Measurements from ENCODE around the gene PRELID3B. TPM values are rescaled to one million over a fixed set of nuclear protein-coding genes. Genes with fewer than 3 reads are reported as not detected.

Gene PRELID3B
- total RNA-seq, 2 experiments from 2014 or later: 66.4 to 82.5 TPM

DNA sequence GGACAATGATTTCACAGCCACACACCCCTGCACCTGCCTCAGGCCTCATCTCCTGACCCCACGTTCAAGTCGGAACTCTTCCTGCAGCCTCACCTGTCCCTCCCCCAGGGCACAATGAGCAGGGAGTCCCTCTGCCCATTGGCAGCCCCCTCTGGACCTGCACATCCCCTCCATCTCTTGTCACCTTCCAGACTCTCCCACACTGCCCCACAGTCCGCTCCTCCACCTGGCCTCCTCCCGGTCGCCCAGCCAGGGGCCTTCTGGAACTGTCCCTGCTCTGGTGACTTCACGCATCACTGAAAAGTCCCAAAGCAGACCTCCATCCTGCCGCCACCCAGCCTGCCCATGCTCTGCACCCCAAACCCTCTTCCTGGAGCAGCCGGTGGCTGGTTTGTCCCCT lies 40.2 kb downstream of the PRELID3B start:
- ChIA-PET POLR2A (no interaction called here), CTCF (no interaction called here)
- peaks cover 34% of the 10 kb centered on the region for H3K36me3 Mint-ChIP-seq (ENCODE audit: low read depth)
- peaks cover 35% of the 10 kb centered on the region for H3K4me1 Mint-ChIP-seq
- H3K27me3 Mint-ChIP-seq: no peaks in the 10 kb centered on the region
- no peak overlapping the region for H3K4me3 Mint-ChIP-seq
- no peak for DNase-seq
- no peak overlapping the region for H3K27ac Mint-ChIP-seq
- no peaks in the 10 kb centered on the region for H3K9me3 Mint-ChIP-seq

DNA sequence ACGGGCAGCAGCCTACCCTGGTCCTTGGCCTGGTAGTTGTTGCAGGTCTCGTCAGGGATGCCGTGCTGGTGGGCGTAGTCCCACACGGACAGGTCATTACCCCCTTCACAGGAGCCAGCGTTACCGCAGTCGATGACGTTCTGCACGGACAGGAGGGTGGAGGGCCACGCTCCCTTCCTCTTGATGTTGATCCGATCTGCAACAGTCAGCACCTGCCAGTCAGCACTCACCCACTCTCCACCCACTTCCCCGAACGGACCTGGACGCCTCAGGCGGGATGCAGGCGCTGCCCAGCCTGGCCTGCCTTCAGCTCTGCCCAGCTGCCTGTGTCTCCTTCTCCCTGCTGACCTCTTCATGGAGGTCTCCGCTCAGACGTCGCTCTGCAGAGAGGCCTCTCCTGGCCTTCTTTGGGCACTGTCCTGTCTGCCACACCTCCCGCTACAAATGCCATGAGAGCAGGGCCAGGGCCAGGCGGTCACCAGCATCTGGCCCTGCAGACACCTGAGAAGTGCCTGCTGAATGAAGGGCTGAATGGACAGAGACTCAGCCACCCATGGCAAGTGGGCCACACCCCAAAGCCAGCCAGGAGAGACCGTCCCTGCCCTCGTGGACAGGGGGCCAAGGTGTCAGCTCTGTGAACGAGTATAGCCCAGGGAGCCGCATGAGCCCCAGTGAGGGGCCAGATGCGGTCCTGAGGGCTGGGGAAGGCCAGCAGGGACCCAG lies 41.0 kb downstream of the PRELID3B start:
- peaks cover 40% of the 10 kb centered on the region for H3K36me3 Mint-ChIP-seq (ENCODE audit: low read depth)
- no peaks in the 10 kb centered on the region for H3K9me3 Mint-ChIP-seq
- DNase-seq: no peak
- peaks cover 35% of the 10 kb centered on the region for H3K4me1 Mint-ChIP-seq
- no peaks in the 10 kb centered on the region for H3K27me3 Mint-ChIP-seq
- H3K27ac Mint-ChIP-seq: no peak overlapping the region
- no peak overlapping the region for H3K4me3 Mint-ChIP-seq
- CTCF ChIA-PET: no interaction called here
- POLR2A ChIA-PET: no interaction called here

DNA sequence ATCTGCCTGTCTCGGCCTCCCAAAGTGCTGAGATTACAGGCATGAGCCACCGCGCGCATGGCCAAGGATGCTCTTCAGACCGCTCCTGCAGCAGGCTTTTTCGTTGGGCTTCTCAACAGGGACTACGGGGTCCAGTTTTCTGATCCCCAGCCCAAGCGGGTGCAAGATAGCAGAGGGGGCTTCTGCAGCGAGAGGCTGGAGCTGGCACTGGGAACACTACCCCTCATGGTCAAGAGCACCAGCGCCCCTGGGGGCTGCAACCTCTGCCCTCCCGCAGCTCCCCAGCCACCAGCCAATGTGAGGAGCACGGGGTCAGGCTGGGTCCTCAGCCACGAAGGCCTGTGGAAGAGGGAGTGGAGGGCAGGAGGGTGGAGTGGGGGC lies 41.5 kb downstream of the PRELID3B start:
- Mint-ChIP-seq H3K36me3 (ENCODE audit: low read depth) (peaks cover 46% of the 10 kb centered on the region), H3K27me3 (no peaks in the 10 kb centered on the region), H3K27ac (no peak overlapping the region), H3K4me1 (peaks cover 35% of the 10 kb centered on the region), H3K9me3 (no peaks in the 10 kb centered on the region), H3K4me3 (no peak overlapping the region)
- POLR2A ChIA-PET: no interaction called here
- DNase-seq: no peak
- CTCF ChIA-PET: no interaction called here

DNA sequence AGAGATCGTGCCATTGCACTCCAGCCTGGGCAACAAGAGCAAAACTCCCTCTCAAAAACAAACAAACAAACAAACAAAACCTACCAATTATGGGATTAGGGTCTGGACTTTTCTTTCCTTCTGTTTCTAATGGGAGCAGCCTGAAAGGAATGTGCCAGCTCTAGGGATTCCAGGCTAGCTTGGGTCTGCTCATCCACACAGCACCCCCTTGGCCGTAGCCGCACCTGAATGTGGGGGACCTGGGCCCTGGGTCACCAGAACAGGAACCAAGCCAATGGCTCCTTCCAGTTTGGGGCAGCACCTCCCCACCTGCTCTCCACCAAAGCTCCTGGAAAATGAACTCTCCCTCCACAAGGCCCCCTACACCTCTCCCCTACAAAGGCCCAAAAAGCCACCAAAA lies 42.3 kb downstream of the PRELID3B start:
- Mint-ChIP-seq H3K36me3 (ENCODE audit: low read depth) (peaks cover 53% of the 10 kb centered on the region), H3K27me3 (no peaks in the 10 kb centered on the region), H3K27ac (no peak overlapping the region), H3K4me1 (peaks cover 28% of the 10 kb centered on the region), H3K9me3 (no peaks in the 10 kb centered on the region), H3K4me3 (no peak overlapping the region)
- no peak for DNase-seq
- ChIA-PET POLR2A (no interaction called here), CTCF (interaction anchor here (0.6 kb wide), 1 partner anchor 205 kb away, joined by 3 read pairs; no protein-coding TSS in a partner anchor)

DNA sequence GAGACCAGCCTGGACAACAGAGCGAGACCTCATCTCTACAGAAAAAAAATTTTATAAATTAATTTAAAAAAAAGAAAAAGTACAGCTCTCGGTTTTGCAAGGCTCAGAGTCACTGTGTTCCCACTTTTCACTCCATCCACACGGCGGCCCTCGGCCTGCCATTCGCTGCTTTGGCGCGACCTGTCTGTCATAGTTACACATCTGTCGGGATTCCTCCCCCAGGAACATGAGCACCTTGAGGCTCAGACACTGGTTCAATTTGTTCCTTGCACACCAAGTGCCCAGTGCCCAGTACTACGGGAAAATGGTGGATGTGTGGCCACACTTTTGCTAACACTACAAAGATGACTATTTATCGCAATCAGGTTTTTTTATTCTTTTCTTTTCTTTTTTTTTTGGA lies 43.9 kb downstream of the PRELID3B start:
- Mint-ChIP-seq H3K36me3 (ENCODE audit: low read depth) (peaks cover 58% of the 10 kb centered on the region), H3K9me3 (no peaks in the 10 kb centered on the region), H3K4me1 (peaks cover 16% of the 10 kb centered on the region), H3K4me3 (no peak overlapping the region), H3K27me3 (no peaks in the 10 kb centered on the region), H3K27ac (no peak overlapping the region)
- no peak for DNase-seq
- POLR2A ChIA-PET: no interaction called here
- CTCF ChIA-PET: no interaction called here

DNA sequence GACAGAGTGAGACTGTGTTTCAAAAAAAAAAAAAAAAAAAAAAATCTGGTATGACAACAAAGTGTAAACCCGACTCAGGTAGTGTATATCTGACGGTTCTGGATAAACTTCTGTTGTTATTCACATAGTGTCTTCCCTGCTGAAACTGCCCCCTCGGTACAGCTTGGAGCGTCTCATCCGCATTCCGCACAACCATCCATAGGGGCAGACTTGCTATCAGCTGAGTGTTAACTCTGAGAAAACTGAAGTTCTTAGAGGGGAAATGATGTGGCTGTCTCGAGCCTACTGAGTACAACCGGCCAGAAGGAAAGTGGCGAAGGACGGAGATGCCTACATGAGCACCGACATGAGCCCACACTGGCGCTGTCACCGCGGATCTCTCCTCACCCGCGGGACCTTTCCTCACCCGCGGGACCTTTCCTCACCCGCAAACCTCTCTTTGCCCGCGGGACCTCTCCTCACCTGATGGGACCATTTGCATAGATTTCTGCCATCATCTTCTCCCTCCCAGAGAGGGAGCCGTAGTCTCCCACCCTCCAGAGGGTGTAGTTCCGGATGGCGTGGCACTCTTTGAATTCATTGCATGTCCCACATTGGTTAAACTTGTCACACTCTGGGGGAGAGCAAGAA lies 45.3 kb downstream of the PRELID3B start:
- ChIA-PET POLR2A (no interaction called here), CTCF (interaction anchor here (0.7 to 0.9 kb wide), 3 partner anchors 20 to 434 kb away, joined by 3 to 4 read pairs (median 3); no protein-coding TSS in a partner anchor)
- peaks cover 6% of the 10 kb centered on the region for H3K4me1 Mint-ChIP-seq
- H3K27me3 Mint-ChIP-seq: no peaks in the 10 kb centered on the region
- DNase-seq: no peak
- peaks cover 65% of the 10 kb centered on the region for H3K36me3 Mint-ChIP-seq (ENCODE audit: low read depth)
- H3K4me3 Mint-ChIP-seq: no peak overlapping the region
- H3K27ac Mint-ChIP-seq: no peak overlapping the region
- no peaks in the 10 kb centered on the region for H3K9me3 Mint-ChIP-seq

DNA sequence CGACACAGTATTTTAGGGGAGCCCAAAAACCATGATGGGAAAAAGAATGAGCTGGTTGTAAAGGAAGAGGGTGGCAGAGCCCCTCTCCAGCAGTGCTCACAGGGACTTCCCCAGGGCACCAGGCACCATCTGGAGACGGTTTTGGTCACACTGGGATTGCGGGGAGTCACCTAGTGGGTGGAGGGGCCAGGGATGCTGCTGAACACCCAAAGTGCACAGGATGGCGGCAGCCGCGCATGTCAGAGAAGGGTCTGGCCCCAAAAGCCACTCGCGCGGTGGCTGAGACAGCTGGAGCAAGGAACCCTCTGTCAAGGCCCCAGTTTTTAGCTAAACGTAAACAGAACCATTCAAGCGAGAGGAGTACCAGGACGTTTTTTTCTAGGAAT lies 46.4 kb downstream of the PRELID3B start:
- Mint-ChIP-seq H3K4me3 (no peak overlapping the region), H3K27ac (no peak overlapping the region), H3K9me3 (no peaks in the 10 kb centered on the region), H3K4me1 (peaks cover 4% of the 10 kb centered on the region), H3K36me3 (ENCODE audit: low read depth) (peaks cover 66% of the 10 kb centered on the region), H3K27me3 (no peaks in the 10 kb centered on the region)
- ChIA-PET POLR2A (no interaction called here), CTCF (interaction anchor here (0.7 to 1.2 kb wide), 3 partner anchors 9 to 435 kb away, joined by 3 to 4 read pairs (median 3); no protein-coding TSS in a partner anchor)
- no peak for DNase-seq

DNA sequence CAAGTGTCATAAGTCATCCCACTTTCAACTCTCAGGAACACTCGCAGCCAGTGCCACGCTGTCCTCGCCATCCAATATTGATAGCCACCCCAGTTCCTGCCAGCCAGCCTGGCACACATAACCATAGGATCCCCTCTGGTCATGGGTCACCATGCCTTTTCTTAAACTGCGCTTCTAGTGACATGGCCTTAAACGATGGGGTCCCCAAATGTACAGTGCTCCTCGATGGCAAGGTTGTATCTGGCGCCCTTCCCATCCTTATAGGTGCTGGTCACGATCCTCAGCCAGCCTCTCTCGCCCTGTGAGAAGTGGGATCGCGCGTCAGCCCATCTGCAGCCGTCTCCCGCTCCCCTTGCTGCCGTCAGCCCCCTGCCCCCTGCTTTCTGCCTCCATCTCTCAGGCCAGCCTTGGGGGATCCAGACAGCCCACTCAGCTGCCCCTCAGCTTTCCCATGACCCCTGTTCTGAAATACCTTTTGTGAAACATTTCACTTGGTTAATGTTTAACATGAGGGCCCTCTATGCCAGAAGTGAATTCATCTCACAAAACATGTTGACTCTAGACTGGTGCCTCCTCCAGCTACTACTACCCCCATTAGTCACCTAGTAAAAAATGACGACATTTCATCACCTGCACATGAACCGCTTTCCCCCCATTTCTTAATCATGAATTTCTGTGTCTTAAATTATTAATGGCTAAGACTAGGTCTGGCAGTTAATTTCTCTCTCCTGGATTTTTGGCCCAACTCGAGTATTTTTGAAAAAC lies 46.9 kb downstream of the PRELID3B start:
- Mint-ChIP-seq H3K27me3 (no peaks in the 10 kb centered on the region), H3K4me1 (peaks cover 4% of the 10 kb centered on the region), H3K9me3 (no peaks in the 10 kb centered on the region), H3K4me3 (no peak overlapping the region), H3K27ac (no peak overlapping the region), H3K36me3 (ENCODE audit: low read depth) (peaks cover 72% of the 10 kb centered on the region)
- no peak for DNase-seq
- CTCF ChIA-PET: interaction anchor here (1.2 kb wide), 1 partner anchor 9 kb away, joined by 3 read pairs; no protein-coding TSS in a partner anchor
- POLR2A ChIA-PET: no interaction called here

DNA sequence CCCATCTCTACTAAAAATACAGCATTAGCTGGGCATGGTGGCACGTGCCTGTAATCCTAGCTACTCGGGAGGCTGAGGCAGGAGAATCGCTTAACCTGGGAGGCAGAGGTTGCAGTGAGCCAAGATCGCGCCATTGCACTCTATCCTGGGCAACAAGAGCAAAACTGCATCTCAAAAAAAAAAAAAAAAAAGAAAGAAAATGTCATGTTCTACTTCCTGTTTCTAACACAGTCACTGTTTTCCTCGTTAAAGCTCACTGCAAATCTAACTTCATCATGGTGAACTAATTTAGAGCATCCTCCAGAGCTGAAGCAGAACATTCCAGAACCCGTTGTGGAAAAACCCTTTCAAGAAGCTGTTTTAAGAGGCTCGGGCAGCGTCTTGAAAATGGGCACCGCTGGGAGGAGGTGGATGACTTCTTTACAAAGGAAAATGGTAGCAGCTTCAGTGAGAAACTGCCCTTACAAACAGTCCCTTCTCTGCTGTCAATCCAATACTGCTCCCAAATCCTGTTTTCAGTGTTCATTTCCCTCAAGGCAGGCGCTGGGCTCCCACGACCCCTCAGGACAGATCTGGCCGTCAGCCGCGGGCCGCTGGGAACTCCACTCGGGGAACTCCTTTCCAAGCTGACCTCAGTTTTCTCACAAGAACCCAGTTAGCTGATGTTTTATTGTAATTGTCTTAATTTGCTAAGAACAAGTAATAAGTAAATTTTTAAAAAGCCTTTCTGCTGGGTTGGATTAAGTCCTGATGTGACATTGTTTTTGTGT lies 48.0 kb downstream of the PRELID3B start:
- H3K4me3 Mint-ChIP-seq: no peak overlapping the region
- peaks cover 4% of the 10 kb centered on the region for H3K4me1 Mint-ChIP-seq
- H3K27ac Mint-ChIP-seq: peak overlapping the region; percentile 69
- no peaks in the 10 kb centered on the region for H3K27me3 Mint-ChIP-seq
- ChIA-PET POLR2A (no interaction called here), CTCF (no interaction called here)
- no peak for DNase-seq
- peaks cover 76% of the 10 kb centered on the region for H3K36me3 Mint-ChIP-seq (ENCODE audit: low read depth)
- no peaks in the 10 kb centered on the region for H3K9me3 Mint-ChIP-seq

DNA sequence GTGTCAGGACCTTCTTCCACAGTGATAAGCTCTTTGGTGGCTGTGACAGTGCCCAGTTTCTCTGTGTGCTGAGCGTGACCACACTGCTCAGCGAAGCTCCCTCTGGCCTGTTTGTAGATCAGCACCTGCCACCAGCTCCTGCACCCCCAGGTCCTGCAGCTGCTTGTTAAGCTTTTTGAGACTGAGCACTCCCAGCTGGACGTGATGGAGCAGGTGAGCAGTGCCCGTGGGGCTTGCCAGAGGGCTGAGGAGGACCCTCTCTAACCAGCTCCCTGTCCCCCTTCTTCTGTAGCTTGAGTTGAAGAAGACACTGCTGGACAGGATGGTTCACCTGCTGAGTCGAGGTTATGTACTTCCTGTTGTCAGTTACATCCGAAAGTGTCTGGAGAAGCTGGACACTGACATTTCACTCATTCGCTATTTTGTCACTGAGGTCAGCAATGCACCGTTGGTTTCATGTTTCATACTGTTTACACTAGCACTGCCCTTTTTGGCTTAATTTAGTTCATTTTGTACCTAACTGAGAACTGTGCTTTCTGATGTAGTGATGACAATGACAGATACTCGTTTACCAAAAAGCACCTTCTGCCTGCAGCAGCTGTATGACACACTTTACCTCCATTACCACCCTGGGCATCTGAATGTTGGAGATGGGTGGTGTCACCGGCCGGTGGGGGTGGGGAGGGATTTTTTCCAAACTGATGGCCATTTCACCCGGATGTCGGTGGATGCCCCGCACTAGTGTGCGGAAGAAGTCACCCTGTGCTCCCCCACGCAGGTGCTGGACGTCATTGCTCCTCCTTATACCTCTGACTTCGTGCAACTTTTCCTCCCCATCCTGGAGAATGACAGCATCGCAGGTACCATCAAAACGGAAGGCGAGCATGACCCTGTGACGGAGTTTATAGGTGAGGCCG lies 49.0 kb downstream of the PRELID3B start:
- Mint-ChIP-seq H3K36me3 (ENCODE audit: low read depth) (peaks cover 81% of the 10 kb centered on the region), H3K27ac (peak overlapping the region; percentile 54), H3K4me1 (peaks cover 4% of the 10 kb centered on the region), H3K27me3 (no peaks in the 10 kb centered on the region), H3K4me3 (no peak overlapping the region), H3K9me3 (no peaks in the 10 kb centered on the region)
- DNase-seq: no peak
- POLR2A ChIA-PET: no interaction called here
- CTCF ChIA-PET: interaction anchor here (1.3 kb wide), 1 partner anchor 9 kb away, joined by 3 read pairs; no protein-coding TSS in a partner anchor

DNA sequence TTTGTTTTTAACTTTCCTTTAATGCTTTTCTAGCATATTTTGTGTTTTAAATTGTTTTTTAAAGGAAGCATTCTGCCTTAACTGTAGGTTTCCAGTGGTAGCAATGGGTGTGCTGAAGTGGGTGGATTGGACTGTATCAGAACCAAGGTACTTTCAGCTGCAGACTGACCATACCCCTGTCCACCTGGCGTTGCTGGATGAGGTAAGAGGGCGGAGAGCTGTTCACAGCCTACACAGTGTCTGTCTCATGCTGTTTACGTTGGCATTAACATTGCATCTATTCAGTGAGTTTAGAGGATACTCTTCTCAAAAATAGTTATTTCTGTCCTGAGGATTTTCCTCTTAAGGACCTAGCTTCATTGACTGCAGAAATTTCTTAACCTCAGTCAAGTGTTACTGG lies 49.7 kb downstream of the PRELID3B start:
- ChIA-PET CTCF (interaction anchor here (1.3 kb wide), 1 partner anchor 9 kb away, joined by 3 read pairs; no protein-coding TSS in a partner anchor), POLR2A (no interaction called here)
- H3K27me3 Mint-ChIP-seq: no peaks in the 10 kb centered on the region
- H3K36me3 Mint-ChIP-seq (ENCODE audit: low read depth): peaks cover 84% of the 10 kb centered on the region
- no peak overlapping the region for H3K27ac Mint-ChIP-seq
- H3K4me3 Mint-ChIP-seq: no peak overlapping the region
- DNase-seq: no peak
- H3K4me1 Mint-ChIP-seq: peaks cover 4% of the 10 kb centered on the region
- no peaks in the 10 kb centered on the region for H3K9me3 Mint-ChIP-seq

DNA sequence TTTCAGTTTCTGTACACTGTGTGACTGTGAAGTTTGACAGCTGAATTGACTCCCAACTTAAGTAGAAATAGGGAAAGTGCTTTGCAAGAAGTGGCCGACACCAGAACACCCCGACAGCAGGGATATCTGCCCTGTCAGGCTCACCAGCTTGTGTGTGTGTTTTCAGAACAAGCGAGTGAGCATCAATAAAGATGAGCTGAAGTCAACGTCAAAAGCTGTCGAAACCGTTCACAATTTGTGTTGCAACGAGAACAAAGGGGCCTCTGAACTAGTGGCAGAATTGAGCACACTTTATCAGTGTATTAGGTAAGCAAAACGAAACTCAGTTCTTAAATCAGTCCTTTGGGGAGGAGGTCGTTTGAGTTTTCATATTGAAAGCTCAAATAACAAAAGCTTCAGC lies 50.9 kb downstream of the PRELID3B start:
- CTCF ChIA-PET: no interaction called here
- Mint-ChIP-seq H3K36me3 (ENCODE audit: low read depth) (peaks cover 87% of the 10 kb centered on the region), H3K4me1 (peaks cover 6% of the 10 kb centered on the region), H3K27ac (no peak overlapping the region), H3K27me3 (no peaks in the 10 kb centered on the region), H3K4me3 (no peak overlapping the region), H3K9me3 (no peaks in the 10 kb centered on the region)
- POLR2A ChIA-PET: no interaction called here
- no peak for DNase-seq

Data from activated CD4-positive, alpha-beta T cell treated with anti-CD3 and anti-CD28 coated beads, Interleukin-2, amount 10 ng/mL, durations not matched to agents 7 days and 5 days (primary cell).